Loucy (cell line): ENCODE measurements around the gene OSBPL2.

ENCODE experiments used
- H2AFZ ChIP-seq: fragments of 200-600 bp; sonication (generic); 2 replicates; pipeline ENCODE4 v1.6.0; 2016; ENCODE audit warnings: antibody characterized with exemption, mild to moderate bottlenecking, low read length, moderate library complexity
- H3F3A ChIP-seq: fragments of 200-600 bp; 2 replicates; pipeline ENCODE4 v1.6.0; 2016; ENCODE audit warnings: antibody characterized with exemption, low read depth, mild to moderate bottlenecking
- H3K27me3 ChIP-seq: fragments of 200-600 bp; sonication (generic); 2 replicates; pipeline ENCODE4 v1.6.1; 2014; ENCODE audit warnings: low read length, mild to moderate bottlenecking; ENCODE audit not compliant: insufficient read depth, poor library complexity, severe bottlenecking
- H3K36me3 ChIP-seq: fragments of 200-600 bp; sonication (generic); 2 replicates; pipeline ENCODE4 v1.6.1; 2016; ENCODE audit warnings: low read length; ENCODE audit not compliant: insufficient read depth
- H3K4me1 ChIP-seq: fragments of 200-600 bp; sonication (generic); 2 replicates; pipeline ENCODE4 v1.5.1; 2014; ENCODE audit warnings: low read length, mild to moderate bottlenecking; ENCODE audit not compliant: insufficient read depth, poor library complexity, severe bottlenecking
- H3K4me2 ChIP-seq: fragments of 200-600 bp; sonication (generic); 2 replicates; pipeline ENCODE4 v1.6.0; 2014; ENCODE audit warnings: antibody characterized with exemption, low read length, low read depth, mild to moderate bottlenecking; ENCODE audit not compliant: poor library complexity, severe bottlenecking
- H3K4me3 ChIP-seq: fragments of 200-600 bp; sonication (generic); 2 replicates; pipeline ENCODE4 v1.5.1; 2014; ENCODE audit warnings: low read length, mild to moderate bottlenecking, mixed read lengths; ENCODE audit not compliant: poor library complexity, severe bottlenecking
- H3K79me2 ChIP-seq: fragments of 200-600 bp; sonication (generic); 2 replicates; pipeline ENCODE4 v1.6.1; 2014; ENCODE audit warnings: low read length; ENCODE audit not compliant: insufficient read depth
- H3K9ac ChIP-seq: fragments of 200-600 bp; sonication (generic); 2 replicates; pipeline ENCODE4 v1.6.0; 2014; ENCODE audit warnings: mild to moderate bottlenecking, low read depth, low read length, moderate library complexity; ENCODE audit not compliant: poor library complexity, severe bottlenecking
- H3K9me2 ChIP-seq: fragments of 200-600 bp; sonication (generic); replicated peaks from 2 replicates; pipeline ENCODE4 v1.6.1; 2016; ENCODE audit warnings: low read depth, low read length, mixed read lengths
- H3K9me3 ChIP-seq: fragments of 200-600 bp; sonication (generic); 2 replicates; pipeline ENCODE4 v1.6.1; 2014; ENCODE audit warnings: mild to moderate bottlenecking, antibody characterized with exemption, low read length, low read depth; ENCODE audit not compliant: insufficient read depth
- H4K20me1 ChIP-seq: fragments of 200-600 bp; sonication (generic); 2 replicates; pipeline ENCODE4 v1.6.0; 2014; ENCODE audit warnings: antibody characterized with exemption, low read length, mild to moderate bottlenecking; ENCODE audit not compliant: insufficient read depth, poor library complexity, severe bottlenecking
- EZH2phosphoT487 ChIP-seq: fragments of 200-600 bp; IDR thresholded peaks from 2 replicates; pipeline ENCODE4 v1.6.1; 2018; ENCODE audit warnings: antibody characterized with exemption, mild to moderate bottlenecking, moderate library complexity, borderline replicate concordance
- TF ChIP-seq, protein P1 (sequence below): fragments of 200-600 bp; sonication (generic); conservative IDR thresholded peaks from 2 replicates; pipeline ENCODE4 v1.5.1; 2014; ENCODE audit warnings: mild to moderate bottlenecking, antibody characterized with exemption, low read length

The OSBPL2 gene

DNA sequence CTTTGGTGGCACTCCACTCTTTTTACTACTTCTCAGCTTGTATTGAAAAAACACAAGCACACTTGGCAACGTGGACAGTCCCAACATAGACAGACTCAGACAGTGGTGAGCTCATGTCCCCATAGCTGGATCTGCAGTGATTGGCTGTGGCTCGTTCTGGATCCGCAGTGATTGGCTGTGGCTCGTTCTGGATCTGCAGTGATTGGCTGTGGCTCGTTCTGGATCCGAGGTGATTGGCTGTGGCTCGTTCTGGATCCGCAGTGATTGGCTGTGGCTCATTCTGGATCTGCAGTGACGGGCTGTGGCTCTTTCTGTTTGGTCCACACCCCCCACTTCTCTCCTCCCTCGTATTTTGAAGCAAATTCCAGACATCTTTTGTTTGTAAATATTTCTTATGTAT, 28.0 kb downstream of the OSBPL2 start:
- TF ChIP-seq EZH2phosphoT487: no peak
- TF ChIP-seq, protein P1, sequence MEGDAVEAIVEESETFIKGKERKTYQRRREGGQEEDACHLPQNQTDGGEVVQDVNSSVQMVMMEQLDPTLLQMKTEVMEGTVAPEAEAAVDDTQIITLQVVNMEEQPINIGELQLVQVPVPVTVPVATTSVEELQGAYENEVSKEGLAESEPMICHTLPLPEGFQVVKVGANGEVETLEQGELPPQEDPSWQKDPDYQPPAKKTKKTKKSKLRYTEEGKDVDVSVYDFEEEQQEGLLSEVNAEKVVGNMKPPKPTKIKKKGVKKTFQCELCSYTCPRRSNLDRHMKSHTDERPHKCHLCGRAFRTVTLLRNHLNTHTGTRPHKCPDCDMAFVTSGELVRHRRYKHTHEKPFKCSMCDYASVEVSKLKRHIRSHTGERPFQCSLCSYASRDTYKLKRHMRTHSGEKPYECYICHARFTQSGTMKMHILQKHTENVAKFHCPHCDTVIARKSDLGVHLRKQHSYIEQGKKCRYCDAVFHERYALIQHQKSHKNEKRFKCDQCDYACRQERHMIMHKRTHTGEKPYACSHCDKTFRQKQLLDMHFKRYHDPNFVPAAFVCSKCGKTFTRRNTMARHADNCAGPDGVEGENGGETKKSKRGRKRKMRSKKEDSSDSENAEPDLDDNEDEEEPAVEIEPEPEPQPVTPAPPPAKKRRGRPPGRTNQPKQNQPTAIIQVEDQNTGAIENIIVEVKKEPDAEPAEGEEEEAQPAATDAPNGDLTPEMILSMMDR: no peak
- peaks cover 72% of the 10 kb centered on the region for H3K36me3 ChIP-seq
- H3K79me2 ChIP-seq: no peaks in the 10 kb centered on the region
- H3K4me3 ChIP-seq: no peak overlapping the region
- H3K9me3 ChIP-seq: no peaks in the 10 kb centered on the region
- no peaks in the 10 kb centered on the region for H3F3A ChIP-seq
- no peaks in the 10 kb centered on the region for H4K20me1 ChIP-seq
- H2AFZ ChIP-seq: no peak overlapping the region
- H3K9me2 ChIP-seq: no peaks in the 10 kb centered on the region
- H3K4me2 ChIP-seq: no peak overlapping the region
- no peaks in the 10 kb centered on the region for H3K27me3 ChIP-seq
- H3K9ac ChIP-seq: no peak overlapping the region
- H3K4me1 ChIP-seq: no peaks in the 10 kb centered on the region

DNA sequence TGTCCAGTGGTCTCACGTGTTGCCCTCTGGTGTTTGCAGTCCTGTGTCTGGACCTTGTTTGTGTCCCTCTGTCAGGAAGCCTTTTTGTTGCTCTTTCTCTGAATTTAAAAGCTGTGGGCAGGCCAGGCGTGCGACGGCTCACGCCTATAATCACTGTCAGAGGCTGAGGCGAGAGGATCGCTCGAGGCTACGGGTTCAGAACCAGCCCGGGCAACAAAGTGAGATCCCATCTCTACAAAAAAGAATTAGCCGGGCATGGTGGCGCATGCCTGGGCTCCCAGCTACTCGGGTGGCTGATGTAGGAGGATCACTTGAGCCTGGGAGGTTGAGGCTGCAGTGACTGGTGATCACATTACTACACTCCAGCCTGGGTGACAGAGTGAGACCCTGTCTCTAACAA, 28.5 kb downstream of the OSBPL2 start:
- Histone ChIP-seq H2AFZ (no peak overlapping the region), H3K79me2 (no peaks in the 10 kb centered on the region), H3K4me2 (no peak overlapping the region), H3F3A (no peaks in the 10 kb centered on the region), H4K20me1 (no peaks in the 10 kb centered on the region), H3K4me1 (no peaks in the 10 kb centered on the region), H3K4me3 (no peak overlapping the region), H3K36me3 (peaks cover 70% of the 10 kb centered on the region), H3K9ac (no peak overlapping the region), H3K9me2 (no peaks in the 10 kb centered on the region), H3K27me3 (no peaks in the 10 kb centered on the region), H3K9me3 (no peaks in the 10 kb centered on the region)
- TF ChIP-seq EZH2phosphoT487: no peak
- TF ChIP-seq, protein P1: no peak

DNA sequence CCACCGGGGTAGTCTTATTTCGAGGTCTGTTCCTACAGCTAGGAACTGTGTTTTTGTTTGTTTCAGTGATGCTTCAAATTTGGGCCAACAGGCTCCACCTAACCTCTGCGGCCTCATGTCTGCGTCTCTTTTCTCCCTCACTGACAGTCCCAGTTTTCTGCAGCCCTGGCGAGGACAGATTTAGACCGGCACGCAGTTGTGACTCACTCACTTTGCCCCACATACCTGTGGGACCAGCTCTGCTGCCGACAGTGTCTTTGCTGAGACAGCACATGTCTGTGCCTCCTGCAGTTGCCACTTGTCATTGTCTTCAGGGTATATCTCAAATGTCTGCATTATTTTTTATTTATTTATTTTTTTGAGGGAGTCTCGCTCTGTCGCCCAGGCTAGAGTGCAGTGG, 29.2 kb downstream of the OSBPL2 start:
- H3K4me2 ChIP-seq: no peak overlapping the region
- no peaks in the 10 kb centered on the region for H3K9me3 ChIP-seq
- no peaks in the 10 kb centered on the region for H3K4me1 ChIP-seq
- H3K36me3 ChIP-seq: peaks cover 70% of the 10 kb centered on the region
- no peaks in the 10 kb centered on the region for H4K20me1 ChIP-seq
- H3K9me2 ChIP-seq: no peaks in the 10 kb centered on the region
- no peak overlapping the region for H3K4me3 ChIP-seq
- H2AFZ ChIP-seq: no peak overlapping the region
- TF ChIP-seq EZH2phosphoT487: no peak
- TF ChIP-seq, protein P1: no peak
- no peaks in the 10 kb centered on the region for H3F3A ChIP-seq
- no peaks in the 10 kb centered on the region for H3K27me3 ChIP-seq
- H3K9ac ChIP-seq: no peak overlapping the region
- no peaks in the 10 kb centered on the region for H3K79me2 ChIP-seq
